Vagina (tissue), 2 donors: Measurements from ENCODE around the gene REEP1. TPM values are rescaled to one million over a fixed set of nuclear protein-coding genes. Genes with fewer than 3 reads are reported as not detected.

Experiments
- DNase-seq, 2 donors: peaks; one replicate each; pipeline ENCODE4 v3.0.0-alpha.2; 2017; ENCODE audit errors: extremely low spot score in 2 of 2
- H3K27ac ChIP-seq: fragments of 200-600 bp; sonication (generic); one replicate; pipeline ENCODE4 v1.5.1; 2019
- H3K27me3 ChIP-seq: fragments of 200-600 bp; sonication (generic); one replicate; pipeline ENCODE4 v1.5.1; 2019
- H3K36me3 ChIP-seq, 2 donors: fragments of 200-600 bp; sonication (generic); one replicate each; pipeline ENCODE4 v1.5.1; 2017 to 2019
- H3K4me1 ChIP-seq: fragments of 200-600 bp; sonication (generic); one replicate; pipeline ENCODE4 v1.5.1; 2019
- H3K4me3 ChIP-seq, 2 donors: fragments of 200-600 bp; sonication (generic); 1 replicate in 1 of 2; 2 replicates in 1 of 2; pipeline ENCODE4 v1.5.1; 2016 to 2019
- H3K9me3 ChIP-seq: fragments of 200-600 bp; sonication (generic); one replicate; pipeline ENCODE4 v1.5.1; 2019
- POLR2A ChIP-seq, 2 donors: fragments of 450-650 bp; IDR thresholded peaks; one replicate each; pipeline ENCODE4 v1.6.1; 2017; ENCODE audit warnings: antibody characterized with exemption in 2 of 2, mild to moderate bottlenecking in 2 of 2, moderate library complexity in 2 of 2
- POLR2AphosphoS5 ChIP-seq, 2 donors: sonication (generic); formaldehyde crosslinking; IDR thresholded peaks; one replicate each; pipeline ENCODE4 v1.9.0; 2017; ENCODE audit warnings: antibody characterized with exemption in 2 of 2, mild to moderate bottlenecking in 2 of 2, low read depth in 1 of 2; ENCODE audit not compliant: insufficient read depth in 1 of 2
- intact Hi-C: fragments of 100-400 bp; cut with DNase I; formaldehyde crosslinking; loops from one replicate; pipeline ENCODE4 v1.15.1; 2023
- total RNA-seq: library from RNA; depleted of rRNA; stranded (reverse); fragments of >200 nt; gene quantifications from one replicate; pipeline ENCODE4 v1.2.3, GENCODE V29; 2016
- TF ChIP-seq, protein P1 (sequence below), 3 experiments: fragments of 450-650 bp in 2 of 3; fragments of 200-600 bp in 1 of 3; sonication (generic) in 1 of 3; IDR thresholded peaks; one replicate each; pipeline ENCODE4 v1.5.1; 2017 to 2019; ENCODE audit warnings: antibody characterized with exemption in 3 of 3, mild to moderate bottlenecking in 2 of 3, moderate library complexity in 2 of 3

The REEP1 gene
- total RNA-seq, 1 donor from 2014 or later = 13.5 TPM

DNA sequence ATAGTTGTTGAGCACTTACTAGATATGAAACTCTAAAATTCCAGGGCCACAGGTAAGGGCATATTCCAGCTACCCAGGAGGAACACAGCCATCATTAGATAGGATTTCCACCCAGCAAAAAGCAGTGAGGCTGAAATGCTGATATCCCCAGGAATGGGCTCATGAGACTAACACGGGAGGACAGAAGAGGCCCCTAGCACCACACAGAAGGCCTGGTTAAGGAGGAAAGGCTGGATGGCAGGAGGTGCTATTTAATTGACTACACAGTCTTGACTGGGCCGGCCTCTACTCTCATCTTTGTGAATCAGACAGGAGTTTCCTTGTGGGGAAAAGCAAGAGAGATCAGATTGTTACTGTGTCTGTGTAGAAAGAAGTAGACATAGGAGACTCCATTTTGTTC, 76.4 kb downstream of the REEP1 start:
- TF ChIP-seq POLR2A (IDR thresholded peaks at IDR 0.05) = no peak
- H3K36me3 ChIP-seq = no peaks in the 10 kb centered on the region
- H3K4me3 ChIP-seq = no peak overlapping the region
- intact Hi-C loops = no loop called here
- H3K9me3 ChIP-seq = no peaks in the 10 kb centered on the region
- H3K4me1 ChIP-seq = no peaks in the 10 kb centered on the region
- H3K27ac ChIP-seq = no peak overlapping the region
- H3K27me3 ChIP-seq = no peaks in the 10 kb centered on the region
- DNase-seq = no peak

GRCh38 chr2:86258106-86258505, 79.3 kb downstream of the REEP1 start:
- H3K4me3 ChIP-seq = no peak overlapping the region
- no peaks in the 10 kb centered on the region for H3K36me3 ChIP-seq
- no peak for TF ChIP-seq POLR2A (IDR thresholded peaks at IDR 0.05)
- TF ChIP-seq, protein P1, sequence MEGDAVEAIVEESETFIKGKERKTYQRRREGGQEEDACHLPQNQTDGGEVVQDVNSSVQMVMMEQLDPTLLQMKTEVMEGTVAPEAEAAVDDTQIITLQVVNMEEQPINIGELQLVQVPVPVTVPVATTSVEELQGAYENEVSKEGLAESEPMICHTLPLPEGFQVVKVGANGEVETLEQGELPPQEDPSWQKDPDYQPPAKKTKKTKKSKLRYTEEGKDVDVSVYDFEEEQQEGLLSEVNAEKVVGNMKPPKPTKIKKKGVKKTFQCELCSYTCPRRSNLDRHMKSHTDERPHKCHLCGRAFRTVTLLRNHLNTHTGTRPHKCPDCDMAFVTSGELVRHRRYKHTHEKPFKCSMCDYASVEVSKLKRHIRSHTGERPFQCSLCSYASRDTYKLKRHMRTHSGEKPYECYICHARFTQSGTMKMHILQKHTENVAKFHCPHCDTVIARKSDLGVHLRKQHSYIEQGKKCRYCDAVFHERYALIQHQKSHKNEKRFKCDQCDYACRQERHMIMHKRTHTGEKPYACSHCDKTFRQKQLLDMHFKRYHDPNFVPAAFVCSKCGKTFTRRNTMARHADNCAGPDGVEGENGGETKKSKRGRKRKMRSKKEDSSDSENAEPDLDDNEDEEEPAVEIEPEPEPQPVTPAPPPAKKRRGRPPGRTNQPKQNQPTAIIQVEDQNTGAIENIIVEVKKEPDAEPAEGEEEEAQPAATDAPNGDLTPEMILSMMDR (IDR thresholded peaks at IDR 0.05) = no peak
- TF ChIP-seq POLR2AphosphoS5 (IDR thresholded peaks at IDR 0.05; ENCODE audit: insufficient read depth in 1 of 2, low read depth in 1 of 2) = no peak
- H3K4me1 ChIP-seq = no peaks in the 10 kb centered on the region
- intact Hi-C loops = no loop called here
- H3K27me3 ChIP-seq = no peaks in the 10 kb centered on the region
- no peak overlapping the region for H3K27ac ChIP-seq
- no peaks in the 10 kb centered on the region for H3K9me3 ChIP-seq
- no peak for DNase-seq

DNA sequence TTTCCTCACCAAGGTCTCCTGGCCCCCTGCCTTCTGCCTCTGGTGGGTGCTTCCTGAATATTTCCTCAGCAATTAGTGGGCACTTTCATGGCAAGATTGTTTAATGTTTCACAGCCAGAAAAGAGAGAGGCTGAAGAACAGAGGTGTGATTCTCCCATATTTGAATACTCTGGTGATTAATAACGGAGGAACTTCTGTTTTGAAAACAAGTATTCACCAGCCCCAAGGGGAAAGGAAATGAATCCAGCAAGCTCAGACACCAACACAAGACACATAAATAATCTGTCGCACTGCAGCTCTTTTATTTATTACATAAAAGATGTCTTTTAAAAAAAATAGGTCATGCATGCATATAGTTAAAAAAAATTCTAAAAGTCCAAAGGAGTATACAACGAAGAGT, 80.4 kb downstream of the REEP1 start:
- H3K27ac ChIP-seq = no peak overlapping the region
- no peak overlapping the region for H3K4me3 ChIP-seq
- H3K4me1 ChIP-seq = no peaks in the 10 kb centered on the region
- DNase-seq = no peak
- no peaks in the 10 kb centered on the region for H3K9me3 ChIP-seq
- intact Hi-C loops = no loop called here
- H3K27me3 ChIP-seq = no peaks in the 10 kb centered on the region
- H3K36me3 ChIP-seq = no peaks in the 10 kb centered on the region
- TF ChIP-seq, protein P1 (IDR thresholded peaks at IDR 0.05) = no peak
- TF ChIP-seq POLR2A (IDR thresholded peaks at IDR 0.05) = no peak
- no peak for TF ChIP-seq POLR2AphosphoS5 (IDR thresholded peaks at IDR 0.05; ENCODE audit: insufficient read depth in 1 of 2, low read depth in 1 of 2)

GRCh38 chr2:86256300-86256699, 81.1 kb downstream of the REEP1 start:
- no peak for DNase-seq
- H3K4me1 ChIP-seq = no peaks in the 10 kb centered on the region
- no peak overlapping the region for H3K4me3 ChIP-seq
- TF ChIP-seq POLR2A (IDR thresholded peaks at IDR 0.05) (no peak), POLR2AphosphoS5 (IDR thresholded peaks at IDR 0.05; ENCODE audit: insufficient read depth in 1 of 2, low read depth in 1 of 2) (no peak)
- TF ChIP-seq, protein P1 (IDR thresholded peaks at IDR 0.05) = no peak
- H3K27me3 ChIP-seq = no peaks in the 10 kb centered on the region
- no peaks in the 10 kb centered on the region for H3K9me3 ChIP-seq
- intact Hi-C loops = no loop called here
- H3K36me3 ChIP-seq = no peaks in the 10 kb centered on the region
- H3K27ac ChIP-seq = no peak overlapping the region

- intact Hi-C loops = no loop called here
- TF ChIP-seq POLR2A (IDR thresholded peaks at IDR 0.05) (no peak), POLR2AphosphoS5 (IDR thresholded peaks at IDR 0.05; ENCODE audit: insufficient read depth in 1 of 2, low read depth in 1 of 2) (no peak)
- TF ChIP-seq, protein P1 (IDR thresholded peaks at IDR 0.05) = no peak
- no peak for DNase-seq
- no peaks in the 10 kb centered on the region for H3K9me3 ChIP-seq
- H3K4me1 ChIP-seq = no peaks in the 10 kb centered on the region
- H3K4me3 ChIP-seq = no peak overlapping the region
- H3K27ac ChIP-seq = peak overlapping the region; percentile 2
- no peaks in the 10 kb centered on the region for H3K36me3 ChIP-seq
- no peaks in the 10 kb centered on the region for H3K27me3 ChIP-seq
Observed at GRCh38 chr2:86254576-86255538, 82.6 kb downstream of the REEP1 start.
